K562 (cell line): ENCODE data around the gene SLC39A11. TPM values are rescaled to one million over a fixed set of nuclear protein-coding genes. Genes with fewer than 3 reads are reported as not detected.

ENCODE experiments used
- ATF4 ChIP-seq: fragments of 450-650 bp; formaldehyde crosslinking; IDR thresholded peaks from 2 replicates; pipeline ENCODE4 v1.4.0; 2022; ENCODE audit warnings: mild to moderate bottlenecking, moderate library complexity
- CBFA2T2 ChIP-seq: fragments of 450-650 bp; conservative IDR thresholded peaks from 2 replicates; pipeline ENCODE4 v1.6.1; 2017; ENCODE audit warnings: mild to moderate bottlenecking
- CEBPB ChIP-seq: fragments of 450-650 bp; IDR thresholded peaks from 2 replicates; pipeline ENCODE4 v1.6.1; 2016; ENCODE audit warnings: missing genetic modification characterization, missing compliant biosample characterization
- CTBP1 ChIP-seq: fragments of 450-650 bp; IDR thresholded peaks from 2 replicates; pipeline ENCODE4 v1.6.1; 2016; ENCODE audit warnings: borderline replicate concordance
- DIDO1 ChIP-seq: fragments of 450-650 bp; IDR thresholded peaks from 2 replicates; pipeline ENCODE4 v1.6.1; 2016; ENCODE audit warnings: low read depth, missing biosample characterization, missing genetic modification characterization
- FOSL1 ChIP-seq: fragments of 200-800 bp; sonication (Bioruptor generic); conservative IDR thresholded peaks from 2 replicates; pipeline ENCODE4 v1.6.1; 2016; ENCODE audit warnings: missing genetic modification characterization, missing compliant biosample characterization
- FOXJ2 ChIP-seq: fragments of 200-800 bp; sonication (Bioruptor generic); IDR thresholded peaks from 2 replicates; pipeline ENCODE4 v1.6.1; 2016; ENCODE audit warnings: missing genetic modification characterization, missing compliant biosample characterization
- HOXB6 ChIP-seq: fragments of 250-450 bp; sonication (Bioruptor Pico); IDR thresholded peaks from 2 replicates; pipeline ENCODE4 v1.5.1; 2022; ENCODE audit warnings: mild to moderate bottlenecking, borderline replicate concordance
- JUND ChIP-seq, 2 experiments: IDR thresholded peaks; 2 replicates in 1 of 2; 3 replicates in 1 of 2; pipeline ENCODE4 v1.6.1; 2011; ENCODE audit warnings: borderline replicate concordance in 2 of 2, low read depth in 2 of 2, low read length in 2 of 2, improper control_type of control experiment in 1 of 2, missing biosample characterization in 1 of 2, missing genetic modification characterization in 1 of 2, missing genetic modification reagents in 1 of 2
- MEIS2 ChIP-seq: fragments of 450-650 bp; IDR thresholded peaks from 2 replicates; pipeline ENCODE4 v1.6.1; 2014; ENCODE audit warnings: mild to moderate bottlenecking; ENCODE audit not compliant: partially characterized antibody
- MYBL2 ChIP-seq, 2 experiments: fragments of 450-650 bp in 1 of 2; sonication (generic) in 1 of 2; formaldehyde crosslinking in 1 of 2; IDR thresholded peaks; 2 replicates each; pipeline versions ENCODE4 v1.6.1 to v1.8.1; 2017 to 2022; ENCODE audit warnings: borderline replicate concordance in 1 of 2, inconsistent platforms in 1 of 2, low read depth in 1 of 2, mild to moderate bottlenecking in 1 of 2, missing genetic modification reagents in 1 of 2, moderate library complexity in 1 of 2
- PCBP1 ChIP-seq: fragments of 200-400 bp; formaldehyde crosslinking; IDR thresholded peaks from 2 replicates; pipeline ENCODE4 v1.6.1; 2018; ENCODE audit warnings: mild to moderate bottlenecking, low read depth, low read length; ENCODE audit not compliant: poor library complexity, severe bottlenecking
- PPARD ChIP-seq: fragments of 250-450 bp; sonication (Bioruptor Pico); IDR thresholded peaks from 2 replicates; pipeline ENCODE4 v1.8.0; 2022; ENCODE audit warnings: inconsistent platforms, mild to moderate bottlenecking, moderate library complexity
- SOX6 ChIP-seq: fragments of 450-650 bp; IDR thresholded peaks from 2 replicates; pipeline ENCODE4 v1.6.1; 2014; ENCODE audit warnings: mild to moderate bottlenecking
- ZNF239 ChIP-seq: fragments of 250-450 bp; sonication (Bioruptor Pico); IDR thresholded peaks from 2 replicates; pipeline ENCODE4 v1.4.0; 2020; ENCODE audit warnings: mild to moderate bottlenecking
- ZNF79 ChIP-seq: fragments of 250-450 bp; sonication (Bioruptor Pico); IDR thresholded peaks from 2 replicates; pipeline ENCODE4 v1.4.0; 2020; ENCODE audit warnings: low read depth, mild to moderate bottlenecking, moderate library complexity
- ZSCAN29 ChIP-seq: fragments of 450-650 bp; IDR thresholded peaks from 2 replicates; pipeline ENCODE4 v1.6.1; 2017
- polyA plus RNA-seq, 8 experiments: library from polyadenylated mRNA; depleted of rRNA in 4 of 8; stranded (reverse) in 5 of 8; unstranded in 3 of 8; fragments of >200 nt; fragmentation: Nextera tagmentation in 2 of 8; fragmentation: Illumina TruSeq in 1 of 8; extraction: Ambion mirVana in 2 of 8; extraction: Trizol in 1 of 8; gene quantifications; 2 replicates each; pipeline versions ENCODE4 v1.2.1 to v1.2.3, GENCODE V29; 2011 to 2014; ENCODE audit warnings: inconsistent platforms in 1 of 8, missing spikeins in 1 of 8
- total RNA-seq, 7 experiments: library from RNA; depleted of rRNA in 6 of 7; stranded (reverse); fragments of >200 nt in 6 of 7; fragmentation: Illumina TruSeq in 2 of 7; extraction: Trizol in 2 of 7; gene quantifications; 2 replicates each; pipeline versions ENCODE4 v1.2.1 to v1.2.3, GENCODE V29; 2011 to 2021; ENCODE audit warnings: low replicate concordance in 1 of 7
- TF ChIP-seq, protein P1 (sequence below): fragments of 250-450 bp; sonication (Bioruptor Pico); IDR thresholded peaks from 2 replicates; pipeline ENCODE4 v1.6.1; 2021; ENCODE audit warnings: mild to moderate bottlenecking
- TF ChIP-seq, protein P2 (sequence below): fragments of 450-650 bp; IDR thresholded peaks from 2 replicates; pipeline ENCODE4 v1.6.1; 2016; ENCODE audit warnings: low read depth, mild to moderate bottlenecking, moderate library complexity
- TF ChIP-seq, protein P3 (sequence below): fragments of 450-650 bp; IDR thresholded peaks from 2 replicates; pipeline ENCODE4 v1.6.1; 2017; ENCODE audit warnings: antibody characterized with exemption, mild to moderate bottlenecking
- TF ChIP-seq, protein P4 (sequence below), 2 experiments: fragments of 450-650 bp in 1 of 2; sonication (generic) in 1 of 2; formaldehyde crosslinking in 1 of 2; IDR thresholded peaks in 1 of 2; conservative IDR thresholded peaks in 1 of 2; 2 replicates each; pipeline versions ENCODE4 v1.6.1 to v1.8.1; 2016 to 2023; ENCODE audit warnings: mild to moderate bottlenecking in 2 of 2, moderate library complexity in 2 of 2, inconsistent platforms in 1 of 2, missing genetic modification reagents in 1 of 2

The SLC39A11 gene
- total and polyA plus RNA-seq, 9 of the 15 experiments (the other 6 are each of a cell fraction or from before 2014, with no cell fraction given): 10.5 to 26.4 (median 13.4) TPM

- TF ChIP-seq, protein P1, sequence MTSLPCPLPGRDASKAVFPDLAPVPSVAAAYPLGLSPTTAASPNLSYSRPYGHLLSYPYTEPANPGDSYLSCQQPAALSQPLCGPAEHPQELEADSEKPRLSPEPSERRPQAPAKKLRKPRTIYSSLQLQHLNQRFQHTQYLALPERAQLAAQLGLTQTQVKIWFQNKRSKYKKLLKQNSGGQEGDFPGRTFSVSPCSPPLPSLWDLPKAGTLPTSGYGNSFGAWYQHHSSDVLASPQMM (CRISPR knock-in tag): no peak
- TF ChIP-seq FOSL1 (peak; percentile 74), PPARD (CRISPR knock-in tag) (no peak), SOX6 (peak; percentile 90), ATF4 (CRISPR knock-in tag) (0 out of 2 replicates have a peak, but pooled peaks have one; percentile 63), FOXJ2 (tag) (no peak), MEIS2 (peak; percentile 87), CEBPB (tag) (peak; percentile 21; the same call in 1 of the 2 replicates), MYBL2 (IDR thresholded peaks at IDR 0.05; ENCODE audit: low read depth) (peak; percentile 70), MYBL2 (CRISPR knock-in tag; IDR thresholded peaks at IDR 0.05; ENCODE audit: borderline replicate concordance) (no peak), HOXB6 (no peak), CTBP1 (peak; percentile 59; the same call in 1 of the 2 replicates), ZNF239 (0 out of 2 replicates have a peak, but pooled peaks have one; percentile 4), ZSCAN29 (peak; percentile 55; the same call in 1 of the 2 replicates), CBFA2T2 (no peak), JUND (IDR thresholded peaks at IDR 0.05; ENCODE audit: borderline replicate concordance, low read depth, low read length) (peak; percentile 32; the same call in 1 of the 2 replicates), JUND (tag; IDR thresholded peaks at IDR 0.05; ENCODE audit: borderline replicate concordance, low read depth, low read length) (no peak; the same call in 2 of the 3 replicates), DIDO1 (tag) (no peak), ZNF79 (CRISPR knock-in tag) (no peak), PCBP1 (no peak)
- TF ChIP-seq, protein P2, sequence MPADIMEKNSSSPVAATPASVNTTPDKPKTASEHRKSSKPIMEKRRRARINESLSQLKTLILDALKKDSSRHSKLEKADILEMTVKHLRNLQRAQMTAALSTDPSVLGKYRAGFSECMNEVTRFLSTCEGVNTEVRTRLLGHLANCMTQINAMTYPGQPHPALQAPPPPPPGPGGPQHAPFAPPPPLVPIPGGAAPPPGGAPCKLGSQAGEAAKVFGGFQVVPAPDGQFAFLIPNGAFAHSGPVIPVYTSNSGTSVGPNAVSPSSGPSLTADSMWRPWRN: no peak
- TF ChIP-seq, protein P3, sequence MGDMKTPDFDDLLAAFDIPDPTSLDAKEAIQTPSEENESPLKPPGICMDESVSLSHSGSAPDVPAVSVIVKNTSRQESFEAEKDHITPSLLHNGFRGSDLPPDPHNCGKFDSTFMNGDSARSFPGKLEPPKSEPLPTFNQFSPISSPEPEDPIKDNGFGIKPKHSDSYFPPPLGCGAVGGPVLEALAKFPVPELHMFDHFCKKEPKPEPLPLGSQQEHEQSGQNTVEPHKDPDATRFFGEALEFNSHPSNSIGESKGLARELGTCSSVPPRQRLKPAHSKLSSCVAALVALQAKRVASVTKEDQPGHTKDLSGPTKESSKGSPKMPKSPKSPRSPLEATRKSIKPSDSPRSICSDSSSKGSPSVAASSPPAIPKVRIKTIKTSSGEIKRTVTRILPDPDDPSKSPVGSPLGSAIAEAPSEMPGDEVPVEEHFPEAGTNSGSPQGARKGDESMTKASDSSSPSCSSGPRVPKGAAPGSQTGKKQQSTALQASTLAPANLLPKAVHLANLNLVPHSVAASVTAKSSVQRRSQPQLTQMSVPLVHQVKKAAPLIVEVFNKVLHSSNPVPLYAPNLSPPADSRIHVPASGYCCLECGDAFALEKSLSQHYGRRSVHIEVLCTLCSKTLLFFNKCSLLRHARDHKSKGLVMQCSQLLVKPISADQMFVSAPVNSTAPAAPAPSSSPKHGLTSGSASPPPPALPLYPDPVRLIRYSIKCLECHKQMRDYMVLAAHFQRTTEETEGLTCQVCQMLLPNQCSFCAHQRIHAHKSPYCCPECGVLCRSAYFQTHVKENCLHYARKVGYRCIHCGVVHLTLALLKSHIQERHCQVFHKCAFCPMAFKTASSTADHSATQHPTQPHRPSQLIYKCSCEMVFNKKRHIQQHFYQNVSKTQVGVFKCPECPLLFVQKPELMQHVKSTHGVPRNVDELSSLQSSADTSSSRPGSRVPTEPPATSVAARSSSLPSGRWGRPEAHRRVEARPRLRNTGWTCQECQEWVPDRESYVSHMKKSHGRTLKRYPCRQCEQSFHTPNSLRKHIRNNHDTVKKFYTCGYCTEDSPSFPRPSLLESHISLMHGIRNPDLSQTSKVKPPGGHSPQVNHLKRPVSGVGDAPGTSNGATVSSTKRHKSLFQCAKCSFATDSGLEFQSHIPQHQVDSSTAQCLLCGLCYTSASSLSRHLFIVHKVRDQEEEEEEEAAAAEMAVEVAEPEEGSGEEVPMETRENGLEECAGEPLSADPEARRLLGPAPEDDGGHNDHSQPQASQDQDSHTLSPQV: no peak
- TF ChIP-seq, protein P4, sequence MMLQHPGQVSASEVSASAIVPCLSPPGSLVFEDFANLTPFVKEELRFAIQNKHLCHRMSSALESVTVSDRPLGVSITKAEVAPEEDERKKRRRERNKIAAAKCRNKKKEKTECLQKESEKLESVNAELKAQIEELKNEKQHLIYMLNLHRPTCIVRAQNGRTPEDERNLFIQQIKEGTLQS (IDR thresholded peaks at IDR 0.05): peak; percentile 55; the same call in 1 of the 2 replicates
- TF ChIP-seq, protein P4 (CRISPR knock-in tag; conservative IDR thresholded peaks at IDR 0.05): no peak
These were observed 94.9 kb downstream of the SLC39A11 start (continued) for GRCh38 chr17:72997559-72997958.
